ENCODE results near the gene SMLR1.

Gene SMLR1

DNA sequence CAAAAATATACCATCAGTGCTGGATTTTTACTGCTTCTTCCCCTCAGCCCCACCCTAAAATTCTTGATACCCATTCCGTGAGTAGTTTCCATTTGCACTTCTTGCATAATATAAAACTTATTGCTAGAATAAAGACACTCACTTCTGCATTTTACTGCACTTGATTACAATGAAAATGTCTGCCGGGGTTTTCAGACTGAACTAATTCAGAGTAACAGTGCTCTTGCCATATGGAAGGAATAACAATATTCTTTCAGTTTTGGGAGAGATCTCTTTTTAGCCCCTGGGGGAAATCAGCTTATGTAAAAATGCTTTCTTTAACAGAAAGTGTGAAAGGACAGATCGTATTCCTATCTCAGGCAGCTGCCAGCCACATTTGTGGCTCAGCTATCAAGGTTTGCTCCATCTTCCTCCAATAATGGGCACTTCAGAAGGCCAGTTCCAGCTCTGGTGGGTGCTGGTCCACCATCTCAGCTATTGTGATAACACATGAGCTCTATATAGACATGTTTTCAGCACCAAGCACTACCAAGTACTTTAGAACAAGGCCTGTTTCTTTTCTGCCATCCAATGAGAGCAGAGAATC, 8.9 kb downstream of the SMLR1 start:
- no peak overlapping the region for H3K9ac ChIP-seq (ENCODE audit: low read depth, low read length, poor library complexity, severe bottlenecking)
- no peak overlapping the region for H2AFZ ChIP-seq (ENCODE audit: low read length)
- H3K27me3 ChIP-seq (ENCODE audit: insufficient read depth, low read length, poor library complexity, severe bottlenecking) = no peaks in the 10 kb centered on the region
- H3K79me2 ChIP-seq (ENCODE audit: insufficient read depth, low read length) = no peaks in the 10 kb centered on the region
- no peak overlapping the region for H3K4me3 ChIP-seq (ENCODE audit: low read length, poor library complexity, severe bottlenecking)
- H3K9me2 ChIP-seq (replicated peaks; ENCODE audit: low read depth, low read length) = no peaks in the 10 kb centered on the region
- H3K4me2 ChIP-seq (ENCODE audit: low read depth, low read length, poor library complexity, severe bottlenecking) = no peak overlapping the region
- TF ChIP-seq, protein P1, sequence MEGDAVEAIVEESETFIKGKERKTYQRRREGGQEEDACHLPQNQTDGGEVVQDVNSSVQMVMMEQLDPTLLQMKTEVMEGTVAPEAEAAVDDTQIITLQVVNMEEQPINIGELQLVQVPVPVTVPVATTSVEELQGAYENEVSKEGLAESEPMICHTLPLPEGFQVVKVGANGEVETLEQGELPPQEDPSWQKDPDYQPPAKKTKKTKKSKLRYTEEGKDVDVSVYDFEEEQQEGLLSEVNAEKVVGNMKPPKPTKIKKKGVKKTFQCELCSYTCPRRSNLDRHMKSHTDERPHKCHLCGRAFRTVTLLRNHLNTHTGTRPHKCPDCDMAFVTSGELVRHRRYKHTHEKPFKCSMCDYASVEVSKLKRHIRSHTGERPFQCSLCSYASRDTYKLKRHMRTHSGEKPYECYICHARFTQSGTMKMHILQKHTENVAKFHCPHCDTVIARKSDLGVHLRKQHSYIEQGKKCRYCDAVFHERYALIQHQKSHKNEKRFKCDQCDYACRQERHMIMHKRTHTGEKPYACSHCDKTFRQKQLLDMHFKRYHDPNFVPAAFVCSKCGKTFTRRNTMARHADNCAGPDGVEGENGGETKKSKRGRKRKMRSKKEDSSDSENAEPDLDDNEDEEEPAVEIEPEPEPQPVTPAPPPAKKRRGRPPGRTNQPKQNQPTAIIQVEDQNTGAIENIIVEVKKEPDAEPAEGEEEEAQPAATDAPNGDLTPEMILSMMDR (conservative IDR thresholded peaks at IDR 0.05; ENCODE audit: low read length) = no peak
- TF ChIP-seq EZH2phosphoT487 (IDR thresholded peaks at IDR 0.05; ENCODE audit: borderline replicate concordance) = no peak
- no peaks in the 10 kb centered on the region for H4K20me1 ChIP-seq (ENCODE audit: insufficient read depth, low read length, poor library complexity, severe bottlenecking)
- H3F3A ChIP-seq (ENCODE audit: low read depth) = no peaks in the 10 kb centered on the region
- H3K36me3 ChIP-seq (ENCODE audit: insufficient read depth, low read length) = peaks cover 22% of the 10 kb centered on the region; the same call in 1 of the 2 replicates
- H3K4me1 ChIP-seq (ENCODE audit: insufficient read depth, low read length, poor library complexity, severe bottlenecking) = no peaks in the 10 kb centered on the region
- no peaks in the 10 kb centered on the region for H3K9me3 ChIP-seq (ENCODE audit: insufficient read depth, low read depth, low read length)

DNA sequence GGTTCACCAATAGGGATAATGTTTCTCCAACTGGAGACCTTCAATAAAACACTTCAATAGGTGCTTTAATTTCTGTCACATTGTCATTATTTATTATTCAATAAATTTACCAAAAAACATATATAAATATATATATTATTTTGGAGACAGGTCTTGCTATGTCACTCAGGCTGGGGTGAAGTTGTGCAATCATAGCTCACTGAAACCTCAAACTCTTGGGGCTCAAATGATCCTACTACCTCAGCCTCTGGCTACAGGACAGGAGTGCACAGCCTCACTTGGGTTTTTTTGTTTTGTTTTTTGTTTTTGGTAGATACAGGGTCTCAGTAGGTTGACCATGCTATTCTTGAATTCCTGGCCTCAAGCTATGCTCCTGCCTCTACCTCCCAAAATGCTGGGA, 9.9 kb downstream of the SMLR1 start:
- H2AFZ ChIP-seq (ENCODE audit: low read length) = no peak overlapping the region
- no peaks in the 10 kb centered on the region for H3K4me1 ChIP-seq (ENCODE audit: insufficient read depth, low read length, poor library complexity, severe bottlenecking)
- TF ChIP-seq EZH2phosphoT487 (IDR thresholded peaks at IDR 0.05; ENCODE audit: borderline replicate concordance) = no peak
- TF ChIP-seq, protein P1 (conservative IDR thresholded peaks at IDR 0.05; ENCODE audit: low read length) = no peak
- H3F3A ChIP-seq (ENCODE audit: low read depth) = no peaks in the 10 kb centered on the region
- no peaks in the 10 kb centered on the region for H3K27me3 ChIP-seq (ENCODE audit: insufficient read depth, low read length, poor library complexity, severe bottlenecking)
- no peaks in the 10 kb centered on the region for H3K9me2 ChIP-seq (replicated peaks; ENCODE audit: low read depth, low read length)
- no peak overlapping the region for H3K4me2 ChIP-seq (ENCODE audit: low read depth, low read length, poor library complexity, severe bottlenecking)
- no peaks in the 10 kb centered on the region for H3K9me3 ChIP-seq (ENCODE audit: insufficient read depth, low read depth, low read length)
- H3K4me3 ChIP-seq (ENCODE audit: low read length, poor library complexity, severe bottlenecking) = no peak overlapping the region
- H3K9ac ChIP-seq (ENCODE audit: low read depth, low read length, poor library complexity, severe bottlenecking) = no peak overlapping the region
- H4K20me1 ChIP-seq (ENCODE audit: insufficient read depth, low read length, poor library complexity, severe bottlenecking) = no peaks in the 10 kb centered on the region
- peaks cover 22% of the 10 kb centered on the region; the same call in 1 of the 2 replicates for H3K36me3 ChIP-seq (ENCODE audit: insufficient read depth, low read length)
- no peaks in the 10 kb centered on the region for H3K79me2 ChIP-seq (ENCODE audit: insufficient read depth, low read length)

DNA sequence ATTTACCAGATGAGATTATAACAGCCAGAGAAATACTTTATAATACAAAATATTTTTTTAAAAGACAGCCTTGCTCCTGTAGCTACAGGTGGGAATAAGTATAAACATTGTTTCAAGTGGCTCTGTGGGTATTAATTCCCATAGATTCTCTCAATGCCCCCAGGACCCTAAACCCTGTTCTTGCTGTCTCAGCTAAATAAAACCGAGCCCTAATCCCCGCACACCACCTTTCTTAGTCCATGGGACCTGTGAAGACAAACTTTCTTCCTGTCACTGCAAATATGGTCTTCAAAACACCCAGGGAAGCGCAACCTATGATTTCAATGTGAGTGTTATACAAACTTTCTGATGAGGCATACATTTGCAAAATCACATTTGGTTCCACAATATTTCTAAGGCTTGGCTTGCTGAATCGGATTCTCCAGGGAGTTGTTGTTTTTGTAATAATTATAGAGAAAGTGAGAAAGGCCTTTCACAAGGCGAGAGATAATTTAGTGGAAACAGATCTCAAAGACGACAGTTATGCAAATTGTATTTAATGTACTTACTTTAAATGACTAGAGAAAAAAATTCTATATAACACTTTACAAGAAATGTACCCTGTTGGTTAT, 11.1 kb downstream of the SMLR1 start:
- Histone ChIP-seq H3K9me2 (replicated peaks; ENCODE audit: low read depth, low read length) (no peaks in the 10 kb centered on the region), H3K9me3 (ENCODE audit: insufficient read depth, low read depth, low read length) (no peaks in the 10 kb centered on the region), H3K27me3 (ENCODE audit: insufficient read depth, low read length, poor library complexity, severe bottlenecking) (no peaks in the 10 kb centered on the region), H3F3A (ENCODE audit: low read depth) (no peaks in the 10 kb centered on the region), H3K4me1 (ENCODE audit: insufficient read depth, low read length, poor library complexity, severe bottlenecking) (no peaks in the 10 kb centered on the region), H3K36me3 (ENCODE audit: insufficient read depth, low read length) (peaks cover 22% of the 10 kb centered on the region; the same call in 1 of the 2 replicates), H2AFZ (ENCODE audit: low read length) (no peak overlapping the region), H3K79me2 (ENCODE audit: insufficient read depth, low read length) (no peaks in the 10 kb centered on the region), H4K20me1 (ENCODE audit: insufficient read depth, low read length, poor library complexity, severe bottlenecking) (no peaks in the 10 kb centered on the region), H3K4me3 (ENCODE audit: low read length, poor library complexity, severe bottlenecking) (no peak overlapping the region), H3K9ac (ENCODE audit: low read depth, low read length, poor library complexity, severe bottlenecking) (no peak overlapping the region), H3K4me2 (ENCODE audit: low read depth, low read length, poor library complexity, severe bottlenecking) (no peak overlapping the region)
- TF ChIP-seq, protein P1 (conservative IDR thresholded peaks at IDR 0.05; ENCODE audit: low read length) = no peak
- no peak for TF ChIP-seq EZH2phosphoT487 (IDR thresholded peaks at IDR 0.05; ENCODE audit: borderline replicate concordance)
